GM23338 (cell line): Measurements from ENCODE around the gene NR2C2. TPM values are rescaled to one million over a fixed set of nuclear protein-coding genes. Genes with fewer than 3 reads are reported as not detected.
"Not testable (repeated sequence)": the region's sequence is repeated elsewhere in the genome, so short reads cannot be mapped to it uniquely, and the experiment has no call there.

Experiments
- ATAC-seq: fragments of 200-7000 bp; cut with Tn5 transposase; 3 replicates; pipeline ENCODE4 v1.9.1; 2020
- DNase-seq: peaks from one replicate; pipeline ENCODE4 v3.0.0-alpha.2; 2015; ENCODE audit warnings: low spot score
- H2AFZ ChIP-seq: fragments of 200-600 bp; sonication (generic); 2 replicates; pipeline ENCODE4 v1.8.0; 2016; ENCODE audit warnings: antibody characterized with exemption, mild to moderate bottlenecking, moderate library complexity
- H3F3A ChIP-seq: fragments of 200-600 bp; sonication (generic); replicated peaks from 2 replicates; pipeline ENCODE4 v1.8.0; 2017; ENCODE audit warnings: antibody characterized with exemption, mixed run types, low read depth
- H3K27ac ChIP-seq: fragments of 200-600 bp; sonication (generic); 2 replicates; pipeline ENCODE4 v1.6.1; 2016; ENCODE audit warnings: low read depth
- H3K27me3 ChIP-seq: fragments of 200-600 bp; sonication (generic); 2 replicates; pipeline ENCODE4 v1.8.0; 2016; ENCODE audit warnings: mild to moderate bottlenecking, mixed run types, moderate library complexity; ENCODE audit not compliant: insufficient read depth
- H3K36me3 ChIP-seq: fragments of 200-600 bp; sonication (generic); 2 replicates; pipeline ENCODE4 v1.8.0; 2016; ENCODE audit warnings: mild to moderate bottlenecking; ENCODE audit not compliant: insufficient read depth
- H3K4me1 ChIP-seq: fragments of 200-600 bp; sonication (generic); 2 replicates; pipeline ENCODE4 v1.8.0; 2016; ENCODE audit warnings: mild to moderate bottlenecking, moderate library complexity; ENCODE audit not compliant: insufficient read depth
- H3K4me2 ChIP-seq: fragments of 200-600 bp; sonication (generic); 2 replicates; pipeline ENCODE4 v1.7.1; 2017; ENCODE audit warnings: mixed run types
- H3K4me3 ChIP-seq: fragments of 200-600 bp; sonication (generic); 2 replicates; pipeline ENCODE4 v1.6.1; 2016; ENCODE audit warnings: mixed run types
- H3K79me2 ChIP-seq: fragments of 200-600 bp; sonication (generic); replicated peaks from 2 replicates; pipeline ENCODE4 v1.8.0; 2017; ENCODE audit warnings: mild to moderate bottlenecking; ENCODE audit not compliant: insufficient read depth
- H3K9me2 ChIP-seq: fragments of 200-600 bp; sonication (generic); 2 replicates; pipeline ENCODE4 v1.8.0; 2017; ENCODE audit not compliant: insufficient read depth
- H4K20me1 ChIP-seq: fragments of 200-600 bp; sonication (generic); replicated peaks from 2 replicates; pipeline ENCODE4 v1.8.0; 2017; ENCODE audit warnings: mild to moderate bottlenecking; ENCODE audit not compliant: insufficient read depth
- H3K27ac Mint-ChIP-seq: 2 replicates; pipeline ENCODE4 v1.8.0; 2020; ENCODE audit warnings: inconsistent platforms, mild to moderate bottlenecking, moderate library complexity, mixed read lengths
- H3K27me3 Mint-ChIP-seq: 3 replicates; pipeline ENCODE4 v1.8.0; 2022; ENCODE audit warnings: low read depth, mild to moderate bottlenecking, moderate library complexity, mixed read lengths, inconsistent platforms; ENCODE audit not compliant: insufficient read depth, poor library complexity
- H3K36me3 Mint-ChIP-seq: 3 replicates; pipeline ENCODE4 v1.8.0; 2021; ENCODE audit warnings: low read depth, mild to moderate bottlenecking, inconsistent platforms, moderate library complexity, mixed read lengths
- H3K4me1 Mint-ChIP-seq: 3 replicates; pipeline ENCODE4 v1.8.0; 2020; ENCODE audit warnings: mild to moderate bottlenecking, inconsistent platforms, mixed read lengths
- H3K4me3 Mint-ChIP-seq: 3 replicates; pipeline ENCODE4 v1.8.0; 2021; ENCODE audit warnings: moderate library complexity, mild to moderate bottlenecking, inconsistent platforms, mixed read lengths
- H3K9me3 Mint-ChIP-seq: 3 replicates; pipeline ENCODE4 v1.8.0; 2020; ENCODE audit warnings: moderate library complexity, mild to moderate bottlenecking, inconsistent platforms, mixed read lengths
- CREB1 ChIP-seq: fragments of 250-450 bp; sonication (Bioruptor Pico); IDR thresholded peaks from 2 replicates; pipeline ENCODE4 v1.5.0; 2020; ENCODE audit warnings: low read depth, mild to moderate bottlenecking, moderate library complexity
- POLR2AphosphoS5 ChIP-seq: IDR thresholded peaks from 2 replicates; pipeline ENCODE4 v1.6.1; 2016; ENCODE audit warnings: antibody characterized with exemption, low read depth
- ZNF114 ChIP-seq: fragments of 250-450 bp; sonication (Bioruptor Pico); IDR thresholded peaks from 2 replicates; pipeline ENCODE4 v1.5.0; 2020; ENCODE audit warnings: mild to moderate bottlenecking, moderate library complexity
- polyA plus RNA-seq: library from polyadenylated mRNA; unstranded; fragments of >200 nt; fragmentation: Nextera tagmentation; extraction: Ambion mirVana; gene quantifications from 2 replicates; pipeline ENCODE4 v1.2.1, GENCODE V29; 2016
- total RNA-seq: library from RNA; depleted of rRNA; stranded (reverse); fragments of >200 nt; shearing (Covaris generic); gene quantifications from 2 replicates; pipeline ENCODE4 v1.2.3, GENCODE V29; 2014
- TF ChIP-seq, protein P1 (sequence below), 2 experiments: fragments of 200-600 bp in 1 of 2; sonication (generic) in 1 of 2; conservative IDR thresholded peaks; 2 replicates each; pipeline versions ENCODE4 v1.5.1 to v1.6.1; 2016 to 2017; ENCODE audit warnings: antibody characterized with exemption in 2 of 2, low read depth in 2 of 2, mild to moderate bottlenecking in 2 of 2, moderate library complexity in 1 of 2
- TF ChIP-seq, protein P2 (sequence below): IDR thresholded peaks from one replicate; pipeline ENCODE4 v1.6.1; 2018; ENCODE audit warnings: antibody characterized with exemption; ENCODE audit not compliant: unreplicated experiment

The NR2C2 gene
- total and polyA plus RNA-seq, 2 experiments from 2014 or later, result 12.0 to 57.2 TPM

DNA sequence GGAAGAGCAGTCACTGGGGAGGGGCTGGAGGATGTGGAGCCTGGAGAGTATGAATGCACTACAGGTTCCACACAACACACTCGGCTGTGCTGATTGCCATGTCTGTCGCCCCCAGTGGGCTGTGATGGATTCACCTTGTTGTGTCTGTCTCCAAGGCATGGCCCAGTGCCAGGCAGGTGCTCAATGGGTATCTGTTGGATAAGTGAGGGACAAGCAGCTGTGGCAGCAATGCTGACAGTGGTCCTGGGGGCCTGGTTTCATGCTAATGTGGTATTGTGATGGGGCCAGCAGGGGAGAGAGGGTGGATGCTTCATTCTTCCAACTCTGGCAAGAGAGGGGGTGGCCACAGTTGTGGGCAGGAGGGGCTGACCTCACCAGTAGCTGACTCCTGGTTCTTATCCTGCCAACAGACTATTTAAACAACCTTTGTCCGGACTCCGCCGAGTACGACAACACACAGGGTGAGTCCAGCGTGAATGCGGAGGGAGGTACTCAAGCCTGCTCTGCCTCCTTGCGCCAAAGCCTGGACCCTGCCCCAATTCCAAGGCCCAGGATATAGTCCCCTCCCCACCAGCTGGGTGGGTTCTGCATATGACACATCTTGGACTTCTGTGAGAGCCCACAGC lies 47.3 kb upstream of the NR2C2 start (continued):
- TF ChIP-seq, protein P1, sequence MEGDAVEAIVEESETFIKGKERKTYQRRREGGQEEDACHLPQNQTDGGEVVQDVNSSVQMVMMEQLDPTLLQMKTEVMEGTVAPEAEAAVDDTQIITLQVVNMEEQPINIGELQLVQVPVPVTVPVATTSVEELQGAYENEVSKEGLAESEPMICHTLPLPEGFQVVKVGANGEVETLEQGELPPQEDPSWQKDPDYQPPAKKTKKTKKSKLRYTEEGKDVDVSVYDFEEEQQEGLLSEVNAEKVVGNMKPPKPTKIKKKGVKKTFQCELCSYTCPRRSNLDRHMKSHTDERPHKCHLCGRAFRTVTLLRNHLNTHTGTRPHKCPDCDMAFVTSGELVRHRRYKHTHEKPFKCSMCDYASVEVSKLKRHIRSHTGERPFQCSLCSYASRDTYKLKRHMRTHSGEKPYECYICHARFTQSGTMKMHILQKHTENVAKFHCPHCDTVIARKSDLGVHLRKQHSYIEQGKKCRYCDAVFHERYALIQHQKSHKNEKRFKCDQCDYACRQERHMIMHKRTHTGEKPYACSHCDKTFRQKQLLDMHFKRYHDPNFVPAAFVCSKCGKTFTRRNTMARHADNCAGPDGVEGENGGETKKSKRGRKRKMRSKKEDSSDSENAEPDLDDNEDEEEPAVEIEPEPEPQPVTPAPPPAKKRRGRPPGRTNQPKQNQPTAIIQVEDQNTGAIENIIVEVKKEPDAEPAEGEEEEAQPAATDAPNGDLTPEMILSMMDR (conservative IDR thresholded peaks at IDR 0.05; ENCODE audit: low read depth in 2 of 2), result peak; percentile 30 to 35; a peak in 3 of 4 replicates
- no peak for TF ChIP-seq ZNF114

DNA sequence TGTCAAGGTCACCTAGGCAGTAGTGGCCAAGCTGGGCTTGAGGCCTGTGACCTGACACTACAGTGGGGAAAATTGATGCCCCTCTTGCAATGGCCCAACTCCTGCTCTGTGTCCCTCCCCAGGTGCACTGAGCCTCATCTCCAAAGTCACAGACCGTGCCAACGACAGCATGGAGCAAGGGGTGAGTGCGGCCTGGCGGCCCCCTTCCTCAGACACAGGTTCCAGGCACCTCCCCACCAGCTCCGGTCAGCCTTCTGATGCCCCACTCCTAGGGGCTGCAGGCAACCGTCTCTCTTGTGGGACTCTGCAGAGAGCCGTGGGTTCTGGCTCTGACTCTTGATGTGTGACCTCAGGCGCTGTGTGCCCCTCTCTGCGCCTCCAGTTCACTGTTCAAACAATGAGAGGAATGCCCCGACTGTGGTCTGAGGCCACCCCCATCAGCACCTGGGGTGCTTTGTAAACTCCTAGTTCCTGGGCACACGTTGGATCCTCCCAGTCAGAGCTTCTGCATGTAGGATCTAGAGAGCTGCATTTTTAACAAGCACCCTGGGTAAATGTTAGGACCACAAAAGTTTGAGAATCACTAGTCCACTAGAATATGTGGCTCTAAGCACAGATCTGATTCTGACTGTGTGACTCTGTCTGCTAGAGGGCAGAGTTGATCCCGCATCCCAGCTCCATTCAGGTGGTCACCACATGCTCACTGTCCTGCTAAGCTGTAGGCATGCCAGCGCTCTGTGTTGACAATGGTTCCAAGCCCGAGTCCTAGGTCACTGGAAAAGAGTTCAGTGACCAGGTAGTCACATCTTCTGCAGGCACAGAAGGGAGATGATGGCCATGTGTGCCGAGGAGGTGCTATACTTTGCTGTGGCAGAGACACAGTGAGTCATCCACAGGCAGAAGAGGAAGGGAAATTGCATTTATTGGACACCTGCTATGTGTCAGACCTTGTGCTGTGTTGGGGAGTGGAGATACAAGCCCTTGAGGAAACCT lies 46.2 kb upstream of the NR2C2 start:
- H3K4me2 ChIP-seq, result 0 out of 2 replicates have a peak overlapping the region, but pooled peaks have one; percentile 38
- TF ChIP-seq CREB1, result no peak
- TF ChIP-seq, protein P1 (conservative IDR thresholded peaks at IDR 0.05; ENCODE audit: low read depth in 2 of 2), result 0 out of 4 replicates have a peak, but pooled peaks of 1 of the 2 experiments have one; percentile 20
- ATAC-seq, result peak; percentile 46
- H3K79me2 ChIP-seq, result no peaks in the 10 kb centered on the region
- H3K27ac ChIP-seq, result no peak overlapping the region
- no peaks in the 10 kb centered on the region for H3K27me3 Mint-ChIP-seq
- H3F3A ChIP-seq, result no peaks in the 10 kb centered on the region
- no peak overlapping the region for H3K4me3 Mint-ChIP-seq
- peaks cover 11% of the 10 kb centered on the region for H3K36me3 Mint-ChIP-seq
- no peak overlapping the region for H3K4me3 ChIP-seq
- DNase-seq, result no peak
- peaks cover 7% of the 10 kb centered on the region; the same call in 2 of the 3 replicates for H3K9me3 Mint-ChIP-seq
- no peaks in the 10 kb centered on the region for H3K27me3 ChIP-seq
- no peak overlapping the region for H2AFZ ChIP-seq
- H3K4me1 Mint-ChIP-seq, result peaks cover 26% of the 10 kb centered on the region
- peaks cover 18% of the 10 kb centered on the region; the same call in 1 of the 2 replicates for H3K4me1 ChIP-seq
- no peaks in the 10 kb centered on the region for H4K20me1 ChIP-seq
- H3K27ac Mint-ChIP-seq, result no peak overlapping the region; the same call in 1 of the 2 replicates
- no peaks in the 10 kb centered on the region for H3K36me3 ChIP-seq
- H3K9me2 ChIP-seq, result no peaks in the 10 kb centered on the region

DNA sequence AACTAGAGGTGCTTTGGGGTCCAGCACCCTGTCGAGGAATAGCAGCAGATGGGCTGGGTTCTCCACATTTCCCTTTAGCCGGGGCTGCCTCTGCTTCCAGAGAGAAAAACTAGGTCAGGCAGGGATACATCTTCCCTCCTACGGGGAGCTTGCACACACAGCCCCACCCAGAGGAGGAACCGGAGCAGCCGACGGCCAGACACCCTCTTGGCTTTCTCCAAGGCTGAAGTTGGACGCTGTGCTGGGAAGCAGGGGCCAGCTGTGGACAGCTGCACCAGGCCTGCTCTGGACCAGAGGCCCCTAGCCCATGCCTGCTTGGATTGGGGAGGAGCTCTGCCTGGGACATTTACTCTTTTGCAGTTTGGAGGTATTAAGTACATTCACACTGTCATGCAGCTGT lies 44.7 kb upstream of the NR2C2 start:
- DNase-seq (no peak), ATAC-seq (no peak)
- Mint-ChIP-seq H3K27me3 (no peaks in the 10 kb centered on the region), H3K27ac (no peak overlapping the region), H3K4me3 (no peak overlapping the region), H3K4me1 (peaks cover 26% of the 10 kb centered on the region), H3K36me3 (peaks cover 15% of the 10 kb centered on the region), H3K9me3 (peaks cover 7% of the 10 kb centered on the region; the same call in 2 of the 3 replicates)
- H3K4me3 ChIP-seq, result no peak overlapping the region
- H3K4me1 ChIP-seq, result peaks cover 18% of the 10 kb centered on the region; the same call in 1 of the 2 replicates
- no peak overlapping the region for H3K4me2 ChIP-seq
- H4K20me1 ChIP-seq, result no peaks in the 10 kb centered on the region
- no peaks in the 10 kb centered on the region for H3K36me3 ChIP-seq
- H3K79me2 ChIP-seq, result no peaks in the 10 kb centered on the region
- H3K27me3 ChIP-seq, result no peaks in the 10 kb centered on the region
- H2AFZ ChIP-seq, result no peak overlapping the region
- no peaks in the 10 kb centered on the region for H3F3A ChIP-seq
- no peak overlapping the region for H3K27ac ChIP-seq
- H3K9me2 ChIP-seq, result no peaks in the 10 kb centered on the region
- TF ChIP-seq POLR2AphosphoS5, result no peak
- TF ChIP-seq, protein P2, sequence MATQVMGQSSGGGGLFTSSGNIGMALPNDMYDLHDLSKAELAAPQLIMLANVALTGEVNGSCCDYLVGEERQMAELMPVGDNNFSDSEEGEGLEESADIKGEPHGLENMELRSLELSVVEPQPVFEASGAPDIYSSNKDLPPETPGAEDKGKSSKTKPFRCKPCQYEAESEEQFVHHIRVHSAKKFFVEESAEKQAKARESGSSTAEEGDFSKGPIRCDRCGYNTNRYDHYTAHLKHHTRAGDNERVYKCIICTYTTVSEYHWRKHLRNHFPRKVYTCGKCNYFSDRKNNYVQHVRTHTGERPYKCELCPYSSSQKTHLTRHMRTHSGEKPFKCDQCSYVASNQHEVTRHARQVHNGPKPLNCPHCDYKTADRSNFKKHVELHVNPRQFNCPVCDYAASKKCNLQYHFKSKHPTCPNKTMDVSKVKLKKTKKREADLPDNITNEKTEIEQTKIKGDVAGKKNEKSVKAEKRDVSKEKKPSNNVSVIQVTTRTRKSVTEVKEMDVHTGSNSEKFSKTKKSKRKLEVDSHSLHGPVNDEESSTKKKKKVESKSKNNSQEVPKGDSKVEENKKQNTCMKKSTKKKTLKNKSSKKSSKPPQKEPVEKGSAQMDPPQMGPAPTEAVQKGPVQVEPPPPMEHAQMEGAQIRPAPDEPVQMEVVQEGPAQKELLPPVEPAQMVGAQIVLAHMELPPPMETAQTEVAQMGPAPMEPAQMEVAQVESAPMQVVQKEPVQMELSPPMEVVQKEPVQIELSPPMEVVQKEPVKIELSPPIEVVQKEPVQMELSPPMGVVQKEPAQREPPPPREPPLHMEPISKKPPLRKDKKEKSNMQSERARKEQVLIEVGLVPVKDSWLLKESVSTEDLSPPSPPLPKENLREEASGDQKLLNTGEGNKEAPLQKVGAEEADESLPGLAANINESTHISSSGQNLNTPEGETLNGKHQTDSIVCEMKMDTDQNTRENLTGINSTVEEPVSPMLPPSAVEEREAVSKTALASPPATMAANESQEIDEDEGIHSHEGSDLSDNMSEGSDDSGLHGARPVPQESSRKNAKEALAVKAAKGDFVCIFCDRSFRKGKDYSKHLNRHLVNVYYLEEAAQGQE, result no peak
- TF ChIP-seq CREB1, result no peak

DNA sequence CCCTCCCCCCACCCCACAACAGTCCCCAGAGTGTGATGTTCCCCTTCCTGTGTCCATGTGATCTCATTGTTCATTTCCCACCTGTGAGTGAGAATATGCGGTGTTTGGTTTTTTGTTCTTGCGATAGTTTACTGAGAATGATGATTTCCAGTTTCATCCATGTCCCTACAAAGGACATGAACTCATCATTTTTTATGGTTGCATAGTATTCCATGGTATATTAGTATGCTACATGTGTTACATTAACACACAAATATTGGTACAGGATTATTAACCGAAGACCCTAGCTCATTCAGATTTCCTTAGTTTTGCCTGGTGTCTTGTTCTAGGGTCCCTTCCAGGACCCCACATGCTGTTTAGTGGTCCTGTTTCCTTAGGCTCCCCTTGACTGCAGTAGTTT lies 43.9 kb upstream of the NR2C2 start:
- not testable (repeated sequence) for H3K36me3 ChIP-seq

More for the DNA sequence above, 43.9 kb upstream of the NR2C2 start:
- not testable (repeated sequence) for H3K9me2 ChIP-seq, H3K27me3 ChIP-seq, H3K27ac Mint-ChIP-seq, H3K27ac ChIP-seq, H3K4me3 ChIP-seq, ATAC-seq, DNase-seq, H3K27me3 Mint-ChIP-seq, H3F3A ChIP-seq, H3K79me2 ChIP-seq, H3K4me3 Mint-ChIP-seq, H3K9me3 Mint-ChIP-seq, H2AFZ ChIP-seq, H3K4me2 ChIP-seq, H4K20me1 ChIP-seq
- peaks cover 15% of the 10 kb centered on the region for H3K36me3 Mint-ChIP-seq
- H3K4me1 ChIP-seq, result peaks cover 18% of the 10 kb centered on the region; the same call in 1 of the 2 replicates
- H3K4me1 Mint-ChIP-seq, result peaks cover 26% of the 10 kb centered on the region
